ENCODE results near the gene PHF5A.
"Not testable (repeated sequence)": the region's sequence is repeated elsewhere in the genome, so short reads cannot be mapped to it uniquely, and the experiment has no call there.

Gene PHF5A

GRCh38 chr22:41442240-41442792 is 26.2 kb downstream of the PHF5A start:
- DNase-seq (ENCODE audit: low read depth) = no peak
- no peak for TF ChIP-seq CTCF (IDR thresholded peaks at IDR 0.05; ENCODE audit: low read depth, low read length, missing control alignments)
- no peak overlapping the region for H3K4me3 ChIP-seq (ENCODE audit: low read depth, low read length)

GRCh38 chr22:41440511-41440910 is 28.0 kb downstream of the PHF5A start:
- not testable (repeated sequence) for H3K4me3 ChIP-seq (ENCODE audit: low read depth, low read length); DNase-seq (ENCODE audit: low read depth)

- no peak overlapping the region for H3K4me3 ChIP-seq (ENCODE audit: low read depth, low read length)
- TF ChIP-seq CTCF (IDR thresholded peaks at IDR 0.05; ENCODE audit: low read depth, low read length, missing control alignments) = no peak
- no peak for DNase-seq (ENCODE audit: low read depth)
Measured at GRCh38 chr22:41437198-41437597, 31.3 kb downstream of the PHF5A start.

- no peak for DNase-seq (ENCODE audit: low read depth)
- no peak for TF ChIP-seq CTCF (IDR thresholded peaks at IDR 0.05; ENCODE audit: low read depth, low read length, missing control alignments)
- H3K4me3 ChIP-seq (ENCODE audit: low read depth, low read length) = no peak overlapping the region
Measured at GRCh38 chr22:41436322-41437113, 32.0 kb downstream of the PHF5A start.

DNA sequence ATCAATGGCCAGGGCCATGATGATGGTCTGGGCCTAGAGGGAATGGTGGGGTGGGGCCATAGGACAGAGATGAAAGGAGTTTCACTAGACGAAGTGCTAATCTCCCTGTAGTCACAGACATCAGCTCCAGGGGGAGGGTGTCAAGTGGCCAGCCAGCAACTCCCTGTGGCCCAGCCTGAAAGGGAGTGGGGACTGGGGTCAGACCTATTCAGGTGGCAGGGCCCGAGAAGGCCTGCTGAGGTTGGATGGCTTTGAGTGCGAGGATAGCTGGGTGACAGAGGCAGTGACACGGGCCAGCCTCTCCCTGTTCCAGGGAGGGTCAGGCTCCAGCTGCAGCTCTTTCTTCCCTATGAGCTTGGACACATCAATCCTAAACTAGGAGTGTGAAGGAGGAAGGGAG is 32.9 kb downstream of the PHF5A start:
- no peak for DNase-seq (ENCODE audit: low read depth)
- H3K4me3 ChIP-seq (ENCODE audit: low read depth, low read length) = no peak overlapping the region

GRCh38 chr22:41434361-41435003 is 34.0 kb downstream of the PHF5A start:
- not testable (repeated sequence) for H3K4me3 ChIP-seq (ENCODE audit: low read depth, low read length)

More for the DNA sequence above, 32.9 kb downstream of the PHF5A start:
- no peak for TF ChIP-seq CTCF (IDR thresholded peaks at IDR 0.05; ENCODE audit: low read depth, low read length, missing control alignments)

DNA sequence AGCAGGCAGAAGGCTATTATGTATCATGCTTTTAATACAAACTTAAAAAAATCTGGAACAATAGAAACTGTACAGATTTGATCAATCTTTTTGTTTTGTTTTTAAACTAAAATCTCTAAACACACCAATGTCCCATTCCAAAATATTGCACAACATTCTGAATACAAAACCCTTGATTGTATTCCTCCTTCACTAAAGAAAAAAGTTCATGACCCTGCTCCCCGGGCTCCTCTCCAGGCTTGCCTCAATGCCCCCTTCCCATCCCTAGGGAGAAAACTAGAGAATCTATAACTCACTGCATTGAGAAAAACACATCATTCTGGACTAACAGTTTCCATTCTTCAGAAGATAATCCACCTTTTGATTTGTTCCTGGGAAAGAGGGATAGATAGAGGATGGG is 35.0 kb downstream of the PHF5A start:
- not testable (repeated sequence) for H3K4me3 ChIP-seq (ENCODE audit: low read depth, low read length); DNase-seq (ENCODE audit: low read depth)

More at GRCh38 chr22:41434361-41435003, 34.0 kb downstream of the PHF5A start:
- DNase-seq (ENCODE audit: low read depth) = not testable (repeated sequence)

- TF ChIP-seq CTCF (IDR thresholded peaks at IDR 0.05; ENCODE audit: low read depth, low read length, missing control alignments) = no peak
Measured at GRCh38 chr22:41431656-41432055, 36.8 kb downstream of the PHF5A start.

More at GRCh38 chr22:41431656-41432055, 36.8 kb downstream of the PHF5A start:
- H3K4me3 ChIP-seq (ENCODE audit: low read depth, low read length) = no peak overlapping the region
- no peak for DNase-seq (ENCODE audit: low read depth)

All from GM12864 (cell line).